ENCODE measurements around the gene MKLN1.

The MKLN1 gene

GRCh38 chr7:131285556-131285955 lies 42.1 kb upstream of the MKLN1 start:
- no peak overlapping the region for H3K4me3 ChIP-seq (IDR thresholded peaks at IDR 0.05; ENCODE audit: insufficient read depth, low read depth, low read length)
- no peak overlapping the region for H2AFZ ChIP-seq (ENCODE audit: low read depth)
- no peak overlapping the region for H3K27ac ChIP-seq
- H4K20me1 ChIP-seq (ENCODE audit: insufficient read depth), result no peaks in the 10 kb centered on the region
- no peaks in the 10 kb centered on the region for H3K79me2 ChIP-seq (ENCODE audit: insufficient read depth, low read depth)
- H3K4me1 ChIP-seq (ENCODE audit: low read depth, poor library complexity, severe bottlenecking), result no peaks in the 10 kb centered on the region
- H3K27me3 ChIP-seq (ENCODE audit: insufficient read depth, low read depth), result no peaks in the 10 kb centered on the region
- H3K4me2 ChIP-seq, result no peak overlapping the region
- H3K9ac ChIP-seq, result no peak overlapping the region
- no peak for TF ChIP-seq CTCF (conservative IDR thresholded peaks at IDR 0.05; ENCODE audit: low read depth, low read length)
- H3K36me3 ChIP-seq (ENCODE audit: insufficient read depth), result no peaks in the 10 kb centered on the region

- H3K27me3 ChIP-seq (ENCODE audit: insufficient read depth, low read depth), result no peaks in the 10 kb centered on the region
- no peak overlapping the region for H3K9ac ChIP-seq
- no peaks in the 10 kb centered on the region for H3K4me1 ChIP-seq (ENCODE audit: low read depth, poor library complexity, severe bottlenecking)
- H4K20me1 ChIP-seq (ENCODE audit: insufficient read depth), result no peaks in the 10 kb centered on the region
- no peak for TF ChIP-seq CTCF (conservative IDR thresholded peaks at IDR 0.05; ENCODE audit: low read depth, low read length)
- H3K4me2 ChIP-seq, result no peak overlapping the region
- no peaks in the 10 kb centered on the region for H3K79me2 ChIP-seq (ENCODE audit: insufficient read depth, low read depth)
- H3K4me3 ChIP-seq (IDR thresholded peaks at IDR 0.05; ENCODE audit: insufficient read depth, low read depth, low read length), result no peak overlapping the region
- no peaks in the 10 kb centered on the region for H3K36me3 ChIP-seq (ENCODE audit: insufficient read depth)
- no peak overlapping the region for H3K27ac ChIP-seq
- no peak overlapping the region for H2AFZ ChIP-seq (ENCODE audit: low read depth)
Measured at GRCh38 chr7:131288450-131288849, 39.2 kb upstream of the MKLN1 start.

GRCh38 chr7:131289051-131289450 lies 38.6 kb upstream of the MKLN1 start:
- no peak for TF ChIP-seq CTCF (conservative IDR thresholded peaks at IDR 0.05; ENCODE audit: low read depth, low read length)
- no peaks in the 10 kb centered on the region for H3K4me1 ChIP-seq (ENCODE audit: low read depth, poor library complexity, severe bottlenecking)
- H3K27ac ChIP-seq, result no peak overlapping the region
- no peaks in the 10 kb centered on the region for H4K20me1 ChIP-seq (ENCODE audit: insufficient read depth)
- no peaks in the 10 kb centered on the region for H3K36me3 ChIP-seq (ENCODE audit: insufficient read depth)
- no peaks in the 10 kb centered on the region for H3K79me2 ChIP-seq (ENCODE audit: insufficient read depth, low read depth)
- no peak overlapping the region for H3K4me2 ChIP-seq
- no peak overlapping the region for H3K4me3 ChIP-seq (IDR thresholded peaks at IDR 0.05; ENCODE audit: insufficient read depth, low read depth, low read length)
- H3K27me3 ChIP-seq (ENCODE audit: insufficient read depth, low read depth), result no peaks in the 10 kb centered on the region
- H2AFZ ChIP-seq (ENCODE audit: low read depth), result no peak overlapping the region
- no peak overlapping the region for H3K9ac ChIP-seq

- no peaks in the 10 kb centered on the region for H3K4me1 ChIP-seq (ENCODE audit: low read depth, poor library complexity, severe bottlenecking)
- H3K36me3 ChIP-seq (ENCODE audit: insufficient read depth), result no peaks in the 10 kb centered on the region
- no peaks in the 10 kb centered on the region for H3K27me3 ChIP-seq (ENCODE audit: insufficient read depth, low read depth)
- H3K4me2 ChIP-seq, result no peak overlapping the region
- H3K4me3 ChIP-seq (IDR thresholded peaks at IDR 0.05; ENCODE audit: insufficient read depth, low read depth, low read length), result no peak overlapping the region
- no peaks in the 10 kb centered on the region for H4K20me1 ChIP-seq (ENCODE audit: insufficient read depth)
- no peaks in the 10 kb centered on the region for H3K79me2 ChIP-seq (ENCODE audit: insufficient read depth, low read depth)
- no peak overlapping the region for H3K9ac ChIP-seq
- no peak overlapping the region for H2AFZ ChIP-seq (ENCODE audit: low read depth)
- TF ChIP-seq CTCF (conservative IDR thresholded peaks at IDR 0.05; ENCODE audit: low read depth, low read length), result no peak
- no peak overlapping the region for H3K27ac ChIP-seq
Measured at GRCh38 chr7:131292141-131292905, 35.4 kb upstream of the MKLN1 start.
